ENCODE data around the gene NT5DC3. TPM values are rescaled to one million over a fixed set of nuclear protein-coding genes. Genes with fewer than 3 reads are reported as not detected.
A peak's percentile ranks its signal among the peaks of the same experiment; 100 is the strongest.

NT5DC3 gene
- total RNA-seq, 3 donors from 2014 or later, result 13.7 to 283 (median 18.0) TPM

- TF ChIP-seq CTCF (IDR thresholded peaks at IDR 0.05), result no peak
- H3K4me3 ChIP-seq, result no peak overlapping the region
- H3K36me3 ChIP-seq (ENCODE audit: low read depth), result no peaks in the 10 kb centered on the region
- ATAC-seq (no peak), DNase-seq (no peak)
- H3K4me1 ChIP-seq (ENCODE audit: low read depth), result peaks cover 6% of the 10 kb centered on the region
- intact Hi-C loops (cut with DNase I, micrococcal nuclease), result no loop called here
- H3K9me3 ChIP-seq, result no peaks in the 10 kb centered on the region
Measured at GRCh38 chr12:103855036-103855712, 14.1 kb upstream of the NT5DC3 start.

DNA sequence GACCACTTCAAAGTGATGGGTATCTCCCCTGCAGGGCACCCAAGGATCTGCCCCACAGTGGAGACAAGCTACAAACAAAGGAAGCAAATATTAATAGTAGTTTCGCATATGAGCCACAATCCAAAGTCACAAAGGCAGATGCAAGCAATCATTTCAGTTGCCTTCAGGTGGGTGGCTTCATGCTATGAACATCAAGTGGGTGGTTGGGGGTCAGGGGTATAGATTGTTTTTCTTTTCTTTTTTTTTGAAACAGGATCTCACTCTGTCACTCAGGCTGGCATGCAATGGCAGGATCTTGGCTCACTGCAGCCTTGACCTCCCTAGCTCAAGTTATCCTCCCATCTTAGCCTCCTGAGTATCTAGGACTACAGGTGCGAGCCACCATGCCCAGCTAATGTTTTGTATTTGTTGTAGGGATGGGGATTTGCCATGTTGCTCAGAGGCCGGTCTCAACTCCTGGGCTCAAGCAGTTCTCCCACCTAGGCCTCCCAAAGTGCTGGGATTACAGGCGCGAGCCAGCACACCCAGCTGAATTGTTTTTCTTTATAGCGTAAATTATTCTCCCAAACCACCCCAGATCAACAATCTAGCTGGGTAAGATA is 13.4 kb upstream of the NT5DC3 start:
- ATAC-seq (no peak), DNase-seq (no peak)
- H3K36me3 ChIP-seq (ENCODE audit: low read depth), result no peaks in the 10 kb centered on the region
- H3K4me1 ChIP-seq (ENCODE audit: low read depth), result peaks cover 3% of the 10 kb centered on the region
- no peak overlapping the region for H3K4me3 ChIP-seq
- TF ChIP-seq CTCF (IDR thresholded peaks at IDR 0.05), result no peak
- intact Hi-C loops (cut with DNase I, micrococcal nuclease), result no loop called here
- no peaks in the 10 kb centered on the region for H3K9me3 ChIP-seq

GRCh38 chr12:103852498-103852997 is 11.5 kb upstream of the NT5DC3 start:
- Histone ChIP-seq H3K36me3 (ENCODE audit: low read depth) (no peaks in the 10 kb centered on the region), H3K9me3 (no peaks in the 10 kb centered on the region), H3K4me1 (ENCODE audit: low read depth) (peaks cover 3% of the 10 kb centered on the region), H3K4me3 (no peak overlapping the region)
- no peak for DNase-seq
- no peak for TF ChIP-seq CTCF (IDR thresholded peaks at IDR 0.05)
- intact Hi-C loops (cut with DNase I, micrococcal nuclease), result no loop called here
- peak; percentile 81 for ATAC-seq

- no peak overlapping the region for H3K4me3 ChIP-seq
- H3K9me3 ChIP-seq, result no peaks in the 10 kb centered on the region
- TF ChIP-seq CTCF (IDR thresholded peaks at IDR 0.05), result no peak
- H3K36me3 ChIP-seq (ENCODE audit: low read depth), result no peaks in the 10 kb centered on the region
- no peak for DNase-seq
- H3K4me1 ChIP-seq (ENCODE audit: low read depth), result peaks cover 3% of the 10 kb centered on the region
- no peak for ATAC-seq
- intact Hi-C loops (cut with DNase I, micrococcal nuclease), result no loop called here
Measured at GRCh38 chr12:103851127-103851526, 10.1 kb upstream of the NT5DC3 start.

DNA sequence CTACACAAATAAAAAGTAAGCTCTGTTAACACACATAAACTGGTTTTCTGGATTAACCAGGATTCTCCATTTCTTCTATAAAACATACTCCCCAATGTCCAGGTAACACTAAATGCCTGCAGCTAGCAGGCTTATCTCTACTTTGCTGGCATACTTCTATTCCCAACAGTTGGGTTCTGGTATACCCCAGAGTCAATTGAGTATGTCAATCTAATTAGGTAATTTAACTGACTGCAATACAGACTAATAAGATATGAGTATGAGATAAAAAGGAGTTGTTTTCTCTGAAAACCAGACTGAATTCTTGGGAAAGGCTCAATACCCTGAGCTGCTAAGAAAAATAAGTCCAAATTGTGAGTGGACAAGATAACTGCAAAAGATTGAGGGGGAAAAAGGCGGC is 9.4 kb upstream of the NT5DC3 start:
- intact Hi-C loops (cut with DNase I, micrococcal nuclease), result no loop called here
- TF ChIP-seq CTCF (IDR thresholded peaks at IDR 0.05), result no peak
- ATAC-seq, result no peak
- Histone ChIP-seq H3K9me3 (no peaks in the 10 kb centered on the region), H3K4me1 (ENCODE audit: low read depth) (peaks cover 3% of the 10 kb centered on the region), H3K4me3 (no peak overlapping the region), H3K36me3 (ENCODE audit: low read depth) (no peaks in the 10 kb centered on the region)
- DNase-seq, result no peak

Data from mucosa of descending colon (tissue), 3 donors.